HUES48 (cell line): ENCODE measurements around the gene GSC2.

Experiments used
- H3K27ac ChIP-seq: one replicate; pipeline ENCODE4 v1.7.0; 2013; ENCODE audit warnings: low read depth, low read length, inconsistent platforms
- H3K27me3 ChIP-seq: 2 replicates; pipeline ENCODE4 v1.6.1; 2013; ENCODE audit warnings: mild to moderate bottlenecking, low read length; ENCODE audit not compliant: control insufficient read depth, insufficient read depth
- H3K36me3 ChIP-seq: 2 replicates; pipeline ENCODE4 v1.6.1; 2013; ENCODE audit warnings: low read length; ENCODE audit not compliant: control insufficient read depth, insufficient read depth
- H3K4me1 ChIP-seq: 2 replicates; pipeline ENCODE4 v1.6.1; 2013; ENCODE audit warnings: mild to moderate bottlenecking, low read length; ENCODE audit not compliant: control insufficient read depth, insufficient read depth
- H3K4me3 ChIP-seq: 2 replicates; pipeline ENCODE4 v1.5.1; 2013; ENCODE audit warnings: mild to moderate bottlenecking, low read depth, low read length
- H3K9ac ChIP-seq: 2 replicates; pipeline ENCODE4 v1.6.1; 2013; ENCODE audit warnings: mild to moderate bottlenecking, low read depth, low read length, moderate library complexity
- H3K9me3 ChIP-seq: 2 replicates; pipeline ENCODE4 v1.6.1; 2013; ENCODE audit warnings: low read length; ENCODE audit not compliant: control insufficient read depth, insufficient read depth

Gene GSC2, protein sequence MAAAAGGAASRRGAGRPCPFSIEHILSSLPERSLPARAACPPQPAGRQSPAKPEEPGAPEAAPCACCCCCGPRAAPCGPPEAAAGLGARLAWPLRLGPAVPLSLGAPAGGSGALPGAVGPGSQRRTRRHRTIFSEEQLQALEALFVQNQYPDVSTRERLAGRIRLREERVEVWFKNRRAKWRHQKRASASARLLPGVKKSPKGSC

GRCh38 chr22:19149991-19150390 is at the start of gene GSC2:
Gene GSC2, minus strand, starts transcription at chr22:19150292. Its CDS starts 9 bp downstream, at chr22:19150283.
- no peaks in the 10 kb centered on the region for H3K9me3 ChIP-seq
- no peak within 1 kb of the TSS for H3K27ac ChIP-seq
- no peaks in the 10 kb centered on the region for H3K36me3 ChIP-seq
- peak within 1 kb of the TSS; percentile 44 for H3K4me3 ChIP-seq
- peaks cover 84% of the 10 kb centered on the region for H3K27me3 ChIP-seq
- H3K4me1 ChIP-seq = no peaks in the 10 kb centered on the region; the same call in 1 of the 2 replicates
- H3K9ac ChIP-seq = no peak within 1 kb of the TSS

GRCh38 chr22:19199479-19199878 is 49.4 kb upstream of the GSC2 start:
- no peak overlapping the region for H3K4me3 ChIP-seq
- H3K4me1 ChIP-seq = no peaks in the 10 kb centered on the region
- H3K27me3 ChIP-seq = no peaks in the 10 kb centered on the region
- H3K9ac ChIP-seq = no peak overlapping the region
- no peaks in the 10 kb centered on the region for H3K9me3 ChIP-seq
- H3K27ac ChIP-seq = no peak overlapping the region
- H3K36me3 ChIP-seq = peaks cover 38% of the 10 kb centered on the region

DNA sequence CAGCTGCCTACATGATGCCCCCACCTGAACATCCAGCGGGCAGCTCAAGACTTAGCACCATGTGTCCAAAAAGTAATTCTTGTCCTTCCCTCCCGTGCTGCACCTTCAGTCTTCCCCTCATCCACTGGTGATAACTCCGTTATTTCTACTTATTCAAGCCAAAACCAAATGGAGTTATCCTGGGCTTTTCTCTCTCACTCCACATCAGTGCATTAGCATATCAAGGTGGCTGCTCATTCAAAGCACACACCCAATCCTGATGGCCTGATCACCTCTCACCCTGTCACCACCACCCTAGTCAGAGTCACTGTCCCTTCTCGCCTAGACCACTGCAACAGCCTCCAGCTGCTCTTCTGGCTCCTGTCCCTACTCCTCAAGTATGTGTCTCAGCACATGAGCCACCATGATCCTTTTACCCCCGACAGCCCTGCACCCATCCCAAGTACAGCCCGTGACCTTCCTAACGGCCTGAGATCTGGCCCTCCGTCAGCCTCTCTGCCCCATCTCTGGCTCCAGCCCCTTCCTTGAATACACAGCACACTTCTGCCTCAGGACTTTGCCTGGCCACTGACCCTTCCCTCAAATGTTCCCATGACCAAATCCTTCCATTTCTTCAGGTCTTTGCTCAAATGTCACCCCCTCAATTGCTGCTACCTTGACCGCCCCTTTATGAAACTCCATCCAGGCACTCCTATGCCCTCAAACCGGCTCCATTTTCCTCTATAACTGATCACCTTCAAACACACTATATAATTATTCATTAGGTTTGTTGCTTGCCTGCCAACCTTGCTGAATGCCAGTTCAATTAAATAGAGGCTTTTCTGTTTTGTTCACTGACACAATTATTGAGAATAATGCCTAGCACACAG is 48.1 kb upstream of the GSC2 start:
- no peaks in the 10 kb centered on the region for H3K9me3 ChIP-seq
- no peak overlapping the region for H3K9ac ChIP-seq
- H3K4me1 ChIP-seq = no peaks in the 10 kb centered on the region
- H3K36me3 ChIP-seq = peaks cover 48% of the 10 kb centered on the region
- no peaks in the 10 kb centered on the region for H3K27me3 ChIP-seq
- no peak overlapping the region for H3K4me3 ChIP-seq
- H3K27ac ChIP-seq = no peak overlapping the region

GRCh38 chr22:19196841-19197612 is 46.9 kb upstream of the GSC2 start:
- no peaks in the 10 kb centered on the region for H3K4me1 ChIP-seq
- H3K4me3 ChIP-seq = no peak overlapping the region
- no peaks in the 10 kb centered on the region for H3K9me3 ChIP-seq
- no peaks in the 10 kb centered on the region for H3K27me3 ChIP-seq
- H3K27ac ChIP-seq = no peak overlapping the region
- peaks cover 52% of the 10 kb centered on the region for H3K36me3 ChIP-seq
- no peak overlapping the region for H3K9ac ChIP-seq

DNA sequence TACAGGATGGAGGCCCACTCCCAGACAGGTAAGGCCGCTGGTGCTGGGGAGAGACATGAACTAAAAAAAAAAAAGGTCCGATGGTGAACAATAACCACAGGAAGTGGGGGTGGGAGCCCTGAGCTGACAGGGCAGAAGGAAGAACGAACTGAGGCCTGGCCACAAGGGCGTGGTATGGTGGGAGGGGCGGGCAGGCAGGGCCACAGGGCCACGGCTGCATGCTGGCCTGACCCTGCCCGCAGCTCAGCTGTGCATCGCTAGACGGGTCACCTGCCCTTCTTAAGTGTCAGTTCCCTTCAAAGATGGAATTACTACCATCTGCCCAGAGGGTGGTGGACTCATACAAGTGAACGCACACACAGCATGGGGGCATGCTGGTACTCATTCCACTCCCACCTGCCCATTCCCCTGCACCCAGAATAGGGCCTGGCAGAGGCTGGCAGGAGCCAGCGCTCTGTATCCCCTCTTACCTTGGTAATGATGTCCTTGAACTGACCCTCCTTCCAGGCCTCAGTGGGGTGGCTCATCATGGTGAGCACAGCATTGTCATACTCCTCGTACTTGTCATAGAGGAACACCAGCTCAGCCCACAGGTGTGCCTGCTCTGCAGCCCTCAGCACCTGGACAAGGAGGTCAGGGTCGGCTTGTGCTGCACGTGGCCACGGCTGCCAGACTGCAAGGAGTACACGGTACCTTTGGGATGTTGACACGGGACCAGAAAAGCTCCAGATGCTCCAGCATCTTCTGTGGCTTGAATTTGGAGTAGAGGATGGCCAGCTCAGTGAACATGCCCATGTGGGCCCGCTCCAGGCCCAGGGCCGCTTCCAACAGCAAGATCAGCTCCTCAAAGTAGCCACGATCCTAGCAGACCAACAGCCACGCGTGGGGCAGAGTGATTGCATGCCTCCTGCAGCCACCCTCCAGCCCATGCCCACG is 46.0 kb upstream of the GSC2 start:
- no peaks in the 10 kb centered on the region for H3K4me1 ChIP-seq
- no peak overlapping the region for H3K9ac ChIP-seq
- no peaks in the 10 kb centered on the region for H3K27me3 ChIP-seq
- no peaks in the 10 kb centered on the region for H3K9me3 ChIP-seq
- H3K27ac ChIP-seq = no peak overlapping the region
- peaks cover 52% of the 10 kb centered on the region for H3K36me3 ChIP-seq
- no peak overlapping the region for H3K4me3 ChIP-seq

GRCh38 chr22:19194766-19195536 is 44.9 kb upstream of the GSC2 start:
- peaks cover 45% of the 10 kb centered on the region for H3K36me3 ChIP-seq
- no peaks in the 10 kb centered on the region for H3K9me3 ChIP-seq
- no peaks in the 10 kb centered on the region for H3K27me3 ChIP-seq
- H3K27ac ChIP-seq = no peak overlapping the region
- no peak overlapping the region for H3K9ac ChIP-seq
- H3K4me3 ChIP-seq = no peak overlapping the region
- H3K4me1 ChIP-seq = no peaks in the 10 kb centered on the region

DNA sequence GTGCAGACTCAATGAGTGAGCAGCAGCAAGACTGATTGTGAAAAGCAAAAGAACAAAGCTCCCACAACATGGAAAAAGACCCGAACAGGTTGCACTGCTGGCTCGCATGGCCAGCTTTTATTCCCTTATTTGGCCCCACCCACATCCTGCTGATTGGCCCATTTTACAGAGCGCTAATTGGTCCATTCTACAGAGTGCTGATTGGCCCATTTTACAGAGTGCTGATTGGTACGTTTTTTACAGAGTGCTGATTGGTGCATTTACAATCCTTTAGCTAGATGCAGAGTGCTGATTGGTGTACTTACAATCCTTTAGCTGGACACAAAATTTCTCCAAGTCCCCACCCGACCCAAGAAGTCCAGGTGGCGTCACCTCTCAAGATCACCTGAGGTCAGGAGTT is 43.8 kb upstream of the GSC2 start:
- Histone ChIP-seq H3K4me3 (no peak overlapping the region), H3K9ac (no peak overlapping the region), H3K27me3 (no peaks in the 10 kb centered on the region), H3K4me1 (no peaks in the 10 kb centered on the region), H3K9me3 (no peaks in the 10 kb centered on the region), H3K27ac (no peak overlapping the region), H3K36me3 (peaks cover 38% of the 10 kb centered on the region)

DNA sequence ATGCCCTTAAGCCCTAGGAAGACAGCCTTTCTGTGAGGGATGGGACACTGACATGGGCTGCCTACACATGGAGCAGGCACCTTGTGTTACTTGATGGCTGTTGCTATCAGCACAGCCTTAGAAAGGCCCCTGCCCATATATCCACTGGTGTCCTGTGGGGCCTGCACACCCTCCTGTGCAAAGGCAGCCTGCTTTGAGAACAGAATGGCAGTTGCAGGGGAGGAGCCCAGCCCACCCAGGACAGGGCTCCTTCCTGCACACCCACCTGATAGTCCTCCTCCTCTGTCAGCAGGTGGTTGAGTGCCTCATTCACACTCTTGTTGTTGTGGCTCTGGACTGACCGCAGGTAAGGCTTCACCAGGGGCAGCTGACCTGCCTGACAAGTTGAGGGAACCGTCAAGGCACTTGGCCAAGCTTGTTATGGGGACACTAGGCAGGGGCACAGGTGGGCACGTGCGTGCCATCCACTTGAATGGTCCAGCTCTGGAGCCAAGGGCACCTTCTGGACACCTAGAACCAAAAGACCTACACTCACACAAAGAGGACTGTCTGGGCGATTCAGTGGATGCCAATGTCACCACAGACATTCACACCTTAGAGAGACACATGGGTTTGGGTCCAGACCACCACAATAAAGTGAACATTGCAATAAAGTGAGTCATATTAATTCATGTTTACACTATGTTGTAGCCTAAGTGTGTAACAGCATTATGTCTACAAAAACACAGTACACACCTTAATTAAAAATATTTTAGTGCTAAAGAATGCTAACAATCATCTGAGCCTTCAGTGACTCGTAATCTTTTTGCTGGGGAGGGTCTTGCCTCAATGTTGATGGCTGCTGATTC is 37.8 kb upstream of the GSC2 start:
- no peak overlapping the region for H3K4me3 ChIP-seq
- peaks cover 11% of the 10 kb centered on the region; the same call in 1 of the 2 replicates for H3K36me3 ChIP-seq
- no peaks in the 10 kb centered on the region for H3K27me3 ChIP-seq
- H3K27ac ChIP-seq = no peak overlapping the region
- no peak overlapping the region for H3K9ac ChIP-seq
- no peaks in the 10 kb centered on the region for H3K9me3 ChIP-seq
- H3K4me1 ChIP-seq = no peaks in the 10 kb centered on the region

- Histone ChIP-seq H3K4me3 (no peak overlapping the region), H3K36me3 (peaks cover 9% of the 10 kb centered on the region; the same call in 1 of the 2 replicates), H3K4me1 (no peaks in the 10 kb centered on the region; the same call in 1 of the 2 replicates), H3K27me3 (no peaks in the 10 kb centered on the region), H3K27ac (no peak overlapping the region), H3K9me3 (no peaks in the 10 kb centered on the region), H3K9ac (no peak overlapping the region)
Measured at GRCh38 chr22:19184276-19184997, 34.3 kb upstream of the GSC2 start.
